Caco-2 (cell line): ENCODE data around the gene MYH7. TPM values are rescaled to one million over a fixed set of nuclear protein-coding genes. Genes with fewer than 3 reads are reported as not detected.

ENCODE experiments used
- BruUV-seq: library from RNA; stranded (reverse); fragments of 400-500 nt; replicated peaks from 2 replicates; lab custom pipeline; 2021; lab: Mats Ljungman, UMichigan
- CTCF ChIA-PET: fragments of 300-600 bp; sonication (Branson Sonifier 250); formaldehyde crosslinking; loops from one replicate; lab custom pipeline; 2022; ENCODE audit warnings: antibody characterized with exemption; lab: Charles Lee
- POLR2A ChIA-PET: fragments of 300-600 bp; sonication (Branson Sonifier 250); formaldehyde crosslinking; loops from one replicate; lab custom pipeline; 2022; ENCODE audit warnings: antibody characterized with exemption; lab: Charles Lee
- DNase-seq, 2 experiments: peaks; one replicate each; pipeline versions ENCODE4 v3.0.0 to v3.0.0-alpha.2; 2020 to 2022
- H3K27me3 ChIP-seq: replicated peaks from 2 replicates; pipeline ENCODE4 v1.6.0; 2011; ENCODE audit warnings: low read length; ENCODE audit not compliant: control insufficient read depth, insufficient read depth
- H3K36me3 ChIP-seq: 2 replicates; pipeline ENCODE4 v1.5.1; 2011; ENCODE audit warnings: low read length; ENCODE audit not compliant: control insufficient read depth, insufficient read depth
- H3K4me1 ChIP-seq: fragments of 250-450 bp; sonication (Bioruptor Pico); 2 replicates; pipeline ENCODE4 v1.5.1; 2020; ENCODE audit warnings: mild to moderate bottlenecking
- H3K4me3 ChIP-seq: 2 replicates; pipeline ENCODE4 v1.5.1; 2011; ENCODE audit warnings: low read depth, mild to moderate bottlenecking, control low read depth, low read length
- H3K9me3 ChIP-seq: fragments of 250-450 bp; sonication (Bioruptor Pico); 2 replicates; pipeline ENCODE4 v1.5.1; 2020; ENCODE audit warnings: mild to moderate bottlenecking, moderate library complexity
- H3K27ac Mint-ChIP-seq: one replicate; pipeline ENCODE4 v1.8.0; 2022; ENCODE audit warnings: mixed read lengths; ENCODE audit not compliant: unreplicated experiment
- H3K27me3 Mint-ChIP-seq: one replicate; pipeline ENCODE4 v1.8.0; 2022; ENCODE audit warnings: mixed read lengths; ENCODE audit not compliant: insufficient read depth, unreplicated experiment
- H3K36me3 Mint-ChIP-seq: one replicate; pipeline ENCODE4 v1.8.0; 2022; ENCODE audit warnings: mild to moderate bottlenecking, mixed read lengths; ENCODE audit not compliant: insufficient read depth, unreplicated experiment
- H3K4me1 Mint-ChIP-seq: one replicate; pipeline ENCODE4 v1.8.0; 2022; ENCODE audit warnings: low read depth, mixed read lengths; ENCODE audit not compliant: unreplicated experiment
- H3K4me3 Mint-ChIP-seq: one replicate; pipeline ENCODE4 v1.8.0; 2022; ENCODE audit warnings: mild to moderate bottlenecking, moderate library complexity, mixed read lengths; ENCODE audit not compliant: unreplicated experiment
- H3K9me3 Mint-ChIP-seq: one replicate; pipeline ENCODE4 v1.8.0; 2022; ENCODE audit warnings: mixed read lengths; ENCODE audit not compliant: unreplicated experiment
- intact Hi-C: fragments of 100-400 bp; cut with micrococcal nuclease; formaldehyde crosslinking; loops from one replicate; pipeline ENCODE4 v1.10.0; 2022; ENCODE audit not compliant: unreplicated experiment
- total RNA-seq: library from RNA; stranded (reverse); gene quantifications from 2 replicates; pipeline ENCODE4 v1.2.3, GENCODE V29; 2022
- TF ChIP-seq, protein P1 (sequence below), 2 experiments: fragments of 200-600 bp in 1 of 2; IDR thresholded peaks; 1 replicate in 1 of 2; 2 replicates in 1 of 2; pipeline versions ENCODE4 v1.5.1 to v1.8.0; 2011 to 2022; ENCODE audit warnings: antibody characterized with exemption in 1 of 2, control low read depth in 1 of 2, inconsistent platforms in 1 of 2, low read depth in 1 of 2, low read length in 1 of 2, mild to moderate bottlenecking in 1 of 2, moderate library complexity in 1 of 2; ENCODE audit not compliant: insufficient read depth in 1 of 2, severe bottlenecking in 1 of 2, unreplicated experiment in 1 of 2

The MYH7 gene
- total RNA-seq, 1 experiment from 2014 or later, result not detected

DNA sequence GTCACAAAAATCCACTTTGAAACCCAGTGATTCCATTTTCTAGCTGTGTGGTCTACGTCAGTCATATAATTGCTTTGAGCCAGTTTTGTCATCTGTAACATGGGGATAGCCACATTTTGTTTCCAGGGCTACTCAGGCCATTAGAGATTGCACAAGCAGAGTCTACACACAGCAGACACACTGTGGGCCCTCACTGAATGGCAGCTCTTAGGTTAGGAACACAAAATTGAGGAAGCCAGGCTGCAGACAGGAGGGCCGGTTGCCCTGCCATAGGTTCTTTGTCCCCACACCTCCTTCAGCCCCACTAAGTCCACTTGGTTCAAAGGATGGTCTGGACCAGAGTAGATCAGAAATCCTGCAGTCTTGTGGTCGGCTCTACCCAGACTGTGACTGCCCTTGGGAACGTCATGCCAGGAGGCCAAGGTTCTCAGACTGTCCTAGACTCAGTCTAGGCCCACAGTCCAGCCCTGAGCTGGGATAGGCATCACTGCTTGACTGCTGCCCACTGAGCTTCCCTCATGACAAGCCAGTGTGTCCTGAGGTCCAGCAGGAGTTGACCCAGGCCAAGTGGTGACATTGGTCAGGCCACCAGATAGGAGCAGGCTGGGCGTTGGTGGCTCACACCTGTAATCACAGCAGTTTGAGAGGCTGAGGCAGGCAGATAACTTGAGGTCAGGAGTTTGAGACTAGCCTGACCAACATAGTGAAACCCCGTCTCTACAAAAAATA, 3.8 kb upstream of the MYH7 start:
- ChIA-PET POLR2A (no interaction called here), CTCF (no interaction called here)
- Histone ChIP-seq H3K4me1 (peaks cover 12% of the 10 kb centered on the region), H3K9me3 (no peaks in the 10 kb centered on the region), H3K36me3 (no peaks in the 10 kb centered on the region), H3K4me3 (no peak overlapping the region), H3K27me3 (no peaks in the 10 kb centered on the region)
- Mint-ChIP-seq H3K9me3 (no peaks in the 10 kb centered on the region), H3K4me3 (no peak overlapping the region), H3K27me3 (no peaks in the 10 kb centered on the region), H3K36me3 (no peaks in the 10 kb centered on the region), H3K27ac (no peak overlapping the region), H3K4me1 (no peaks in the 10 kb centered on the region)
- DNase-seq, result no peak
- TF ChIP-seq, protein P1, sequence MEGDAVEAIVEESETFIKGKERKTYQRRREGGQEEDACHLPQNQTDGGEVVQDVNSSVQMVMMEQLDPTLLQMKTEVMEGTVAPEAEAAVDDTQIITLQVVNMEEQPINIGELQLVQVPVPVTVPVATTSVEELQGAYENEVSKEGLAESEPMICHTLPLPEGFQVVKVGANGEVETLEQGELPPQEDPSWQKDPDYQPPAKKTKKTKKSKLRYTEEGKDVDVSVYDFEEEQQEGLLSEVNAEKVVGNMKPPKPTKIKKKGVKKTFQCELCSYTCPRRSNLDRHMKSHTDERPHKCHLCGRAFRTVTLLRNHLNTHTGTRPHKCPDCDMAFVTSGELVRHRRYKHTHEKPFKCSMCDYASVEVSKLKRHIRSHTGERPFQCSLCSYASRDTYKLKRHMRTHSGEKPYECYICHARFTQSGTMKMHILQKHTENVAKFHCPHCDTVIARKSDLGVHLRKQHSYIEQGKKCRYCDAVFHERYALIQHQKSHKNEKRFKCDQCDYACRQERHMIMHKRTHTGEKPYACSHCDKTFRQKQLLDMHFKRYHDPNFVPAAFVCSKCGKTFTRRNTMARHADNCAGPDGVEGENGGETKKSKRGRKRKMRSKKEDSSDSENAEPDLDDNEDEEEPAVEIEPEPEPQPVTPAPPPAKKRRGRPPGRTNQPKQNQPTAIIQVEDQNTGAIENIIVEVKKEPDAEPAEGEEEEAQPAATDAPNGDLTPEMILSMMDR (IDR thresholded peaks at IDR 0.05; ENCODE audit: insufficient read depth in 1 of 2, low read depth in 1 of 2, low read length in 1 of 2, severe bottlenecking in 1 of 2, unreplicated experiment in 1 of 2), result no peak
- no TSS peak for BruUV-seq
- intact Hi-C loops, result no loop called here

DNA sequence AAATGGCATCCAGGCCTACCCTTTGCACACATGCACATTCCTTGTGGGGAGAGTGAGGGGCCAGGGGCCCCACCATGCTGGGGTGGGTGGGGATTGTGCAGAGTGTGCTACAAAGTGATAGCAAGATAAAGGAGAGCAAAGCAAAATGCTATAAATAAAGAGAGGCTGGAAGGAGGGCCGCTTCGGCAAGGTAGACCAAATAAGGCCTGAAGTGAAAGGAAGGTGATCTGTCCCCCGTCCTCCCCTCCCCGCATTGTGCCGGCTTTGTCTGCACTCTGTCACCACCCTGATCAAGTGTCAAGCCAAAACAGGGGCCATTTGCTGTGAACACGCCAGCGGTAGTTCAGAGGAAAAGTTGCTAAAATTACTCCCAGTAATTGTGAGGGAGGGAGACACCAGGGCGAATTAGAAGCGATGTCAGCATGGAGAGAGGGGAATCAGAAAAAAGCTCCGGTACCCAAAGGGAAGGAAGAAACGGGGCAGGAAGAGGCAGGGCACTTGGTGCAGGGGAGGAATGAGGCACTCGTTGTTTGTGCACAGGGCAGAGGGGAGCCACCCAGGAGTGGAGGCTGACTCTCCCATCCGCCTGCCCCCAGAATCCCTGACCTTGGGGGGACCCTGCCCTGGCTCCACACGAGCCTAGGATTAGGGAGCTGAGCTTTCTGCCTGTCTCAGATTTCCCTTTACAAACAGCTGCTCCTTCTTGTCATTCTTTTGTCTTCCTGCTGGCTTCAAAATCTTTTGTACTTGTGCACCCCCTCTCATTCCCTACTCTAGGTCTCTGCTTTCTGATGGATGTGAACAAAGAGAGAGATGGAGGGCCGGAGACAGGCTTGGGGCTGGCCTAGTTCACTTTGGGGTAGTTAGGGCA, 2.9 kb upstream of the MYH7 start:
- intact Hi-C loops, result no loop called here
- H3K4me1 Mint-ChIP-seq, result no peaks in the 10 kb centered on the region
- ChIA-PET CTCF (no interaction called here), POLR2A (no interaction called here)
- Histone ChIP-seq H3K4me3 (no peak overlapping the region), H3K36me3 (no peaks in the 10 kb centered on the region), H3K4me1 (peaks cover 12% of the 10 kb centered on the region), H3K27me3 (no peaks in the 10 kb centered on the region), H3K9me3 (no peaks in the 10 kb centered on the region)
- no peak overlapping the region for H3K27ac Mint-ChIP-seq
- no peak overlapping the region for H3K4me3 Mint-ChIP-seq
- no peaks in the 10 kb centered on the region for H3K9me3 Mint-ChIP-seq
- BruUV-seq, result no TSS peak
- no peaks in the 10 kb centered on the region for H3K36me3 Mint-ChIP-seq
- TF ChIP-seq, protein P1 (IDR thresholded peaks at IDR 0.05; ENCODE audit: insufficient read depth in 1 of 2, low read depth in 1 of 2, low read length in 1 of 2, severe bottlenecking in 1 of 2, unreplicated experiment in 1 of 2), result no peak
- no peak for DNase-seq
- no peaks in the 10 kb centered on the region for H3K27me3 Mint-ChIP-seq

DNA sequence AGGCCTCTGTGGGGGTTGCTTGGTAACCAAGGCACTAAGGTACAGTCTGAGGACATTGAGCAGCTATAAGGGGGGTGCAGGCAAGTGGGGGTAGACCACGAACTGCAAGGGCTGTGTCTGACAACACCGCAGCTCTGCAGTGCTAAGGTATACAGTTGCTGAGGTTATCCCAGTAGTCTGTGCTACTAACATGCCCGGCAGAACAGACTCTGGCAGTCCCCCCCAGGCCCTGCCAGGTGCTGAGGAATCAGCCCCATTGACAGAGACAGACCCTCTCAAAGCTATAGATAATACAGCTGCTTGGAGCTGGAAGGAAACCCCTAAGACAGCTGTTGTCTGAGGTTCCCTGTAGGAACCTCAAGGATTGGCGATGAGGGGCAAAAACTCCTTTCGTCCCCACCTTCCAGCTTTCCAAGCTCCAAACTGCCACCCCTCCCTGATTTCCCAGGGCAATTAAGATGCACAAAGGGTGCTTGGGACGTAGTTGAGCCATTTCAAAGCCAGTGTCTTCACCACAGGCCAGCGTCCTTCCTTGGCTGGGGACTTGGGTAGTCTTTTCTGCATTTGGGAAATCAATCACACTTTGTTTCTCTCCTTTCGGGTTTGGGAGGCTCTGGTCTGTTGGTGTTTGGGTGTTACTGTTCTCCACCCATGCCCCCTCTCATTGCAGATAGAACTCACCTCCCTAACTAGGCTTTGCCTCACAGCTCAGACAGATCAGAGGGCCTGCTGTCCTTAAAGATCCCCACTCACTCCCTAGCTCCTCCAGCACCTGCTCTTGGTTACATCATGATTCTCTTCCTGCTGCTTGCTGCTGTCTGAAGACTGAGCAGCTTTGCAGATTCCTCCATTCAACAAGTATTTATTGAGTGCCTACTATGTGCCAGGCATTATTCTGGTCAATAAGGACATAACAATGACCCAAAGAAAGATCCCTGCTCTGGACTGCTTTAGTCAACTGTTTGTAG, 2.0 kb upstream of the MYH7 start:
- Mint-ChIP-seq H3K36me3 (no peaks in the 10 kb centered on the region), H3K27me3 (no peaks in the 10 kb centered on the region), H3K9me3 (no peaks in the 10 kb centered on the region), H3K4me3 (no peak overlapping the region), H3K27ac (no peak overlapping the region), H3K4me1 (no peaks in the 10 kb centered on the region)
- BruUV-seq, result no TSS peak
- no peak for DNase-seq
- CTCF ChIA-PET, result no interaction called here
- Histone ChIP-seq H3K27me3 (no peaks in the 10 kb centered on the region), H3K4me3 (no peak overlapping the region), H3K9me3 (no peaks in the 10 kb centered on the region), H3K4me1 (peaks cover 12% of the 10 kb centered on the region), H3K36me3 (no peaks in the 10 kb centered on the region)
- intact Hi-C loops, result no loop called here
- POLR2A ChIA-PET, result no interaction called here
- TF ChIP-seq, protein P1 (IDR thresholded peaks at IDR 0.05; ENCODE audit: insufficient read depth in 1 of 2, low read depth in 1 of 2, low read length in 1 of 2, severe bottlenecking in 1 of 2, unreplicated experiment in 1 of 2), result no peak
